HL-60 (cell line): ENCODE results near the gene RGP1.

Experiments
- CTCF ChIP-seq: IDR thresholded peaks from one replicate; pipeline ENCODE4 v1.5.1; 2011; ENCODE audit warnings: low read length, control low read depth, inconsistent platforms; ENCODE audit not compliant: insufficient read depth
- GABPA ChIP-seq: IDR thresholded peaks from 2 replicates; pipeline ENCODE4 v1.6.1; 2012; ENCODE audit warnings: low read depth
- POLR2AphosphoS5 ChIP-seq: IDR thresholded peaks from 2 replicates; pipeline ENCODE4 v1.6.1; 2012; ENCODE audit warnings: low read depth
- REST ChIP-seq: IDR thresholded peaks from 2 replicates; pipeline ENCODE4 v1.6.1; 2012; ENCODE audit warnings: low read depth; ENCODE audit not compliant: insufficient replicate concordance

GRCh38 chr9:35748858-35749514 lies at the start of gene RGP1, which contains the start of gene GBA2:
- TF ChIP-seq CTCF (no peak), REST (no peak), POLR2AphosphoS5 (no peak), GABPA (peak; percentile 89)
